GM12891 (cell line): ENCODE data around the gene SEPTIN5.

Source experiments
- PAX5 ChIP-seq: IDR thresholded peaks from 2 replicates; pipeline ENCODE4 v1.6.1; 2011; ENCODE audit warnings: low read length, moderate library complexity, mild to moderate bottlenecking; ENCODE audit not compliant: insufficient read depth, severe bottlenecking
- POLR2A ChIP-seq: IDR thresholded peaks from 2 replicates; pipeline ENCODE4 v1.6.1; 2011; ENCODE audit warnings: low read depth, low read length, control low read depth
- POLR2AphosphoS5 ChIP-seq: IDR thresholded peaks from 2 replicates; pipeline ENCODE4 v1.6.1; 2011; ENCODE audit warnings: low read depth, low read length, control low read depth
- POU2F2 ChIP-seq: IDR thresholded peaks from 2 replicates; pipeline ENCODE4 v1.6.1; 2011; ENCODE audit warnings: low read depth, mild to moderate bottlenecking, control low read depth, low read length, moderate library complexity
- SPI1 ChIP-seq: IDR thresholded peaks from 2 replicates; pipeline ENCODE4 v1.6.1; 2011; ENCODE audit warnings: low read depth, low read length, control low read depth
- TAF1 ChIP-seq: IDR thresholded peaks from 2 replicates; pipeline ENCODE4 v1.6.1; 2011; ENCODE audit warnings: low read depth, low read length, control low read depth

GRCh38 chr22:19733755-19734154, 19.5 kb downstream of the SEPTIN5 start:
- TF ChIP-seq POLR2A, result no peak
- TF ChIP-seq POLR2AphosphoS5, result no peak
- no peak for TF ChIP-seq TAF1
- TF ChIP-seq PAX5, result no peak
- TF ChIP-seq SPI1, result no peak
- no peak for TF ChIP-seq POU2F2
